WTC11 (cell line): ENCODE results near the gene OSCAR. TPM values are rescaled to one million over a fixed set of nuclear protein-coding genes. Genes with fewer than 3 reads are reported as not detected.
A peak's percentile ranks its signal among the peaks of the same experiment; 100 is the strongest.
"Not testable (repeated sequence)": the region's sequence is repeated elsewhere in the genome, so short reads cannot be mapped to it uniquely, and the experiment has no call there.

ENCODE experiments used
- ATAC-seq: fragments of 200-7000 bp; cut with Tn5 transposase; 2 replicates; pipeline ENCODE4 v1.10.0; 2021; ENCODE audit warnings: mild to moderate bottlenecking, moderate library complexity
- CTCF ChIA-PET: fragments of 300-600 bp; sonication (Branson Sonifier 250); formaldehyde crosslinking; loops from one replicate; lab custom pipeline; 2021; ENCODE audit warnings: antibody characterized with exemption; lab: Charles Lee
- POLR2A ChIA-PET: fragments of 350-600 bp; sonication (Branson Sonifier 250); formaldehyde crosslinking; loops from one replicate; lab custom pipeline; 2021; ENCODE audit warnings: antibody characterized with exemption; lab: Charles Lee
- DNase-seq: peaks from one replicate; pipeline ENCODE4 v3.0.0; 2021; ENCODE audit warnings: low spot score
- H3K27ac Mint-ChIP-seq: 2 replicates; pipeline ENCODE4 v1.8.0; 2021; ENCODE audit warnings: mixed read lengths
- H3K27me3 Mint-ChIP-seq: 2 replicates; pipeline ENCODE4 v1.8.0; 2021; ENCODE audit warnings: low read depth, mild to moderate bottlenecking, moderate library complexity, mixed read lengths
- H3K36me3 Mint-ChIP-seq: 2 replicates; pipeline ENCODE4 v1.8.0; 2021; ENCODE audit warnings: mixed read lengths
- H3K4me1 Mint-ChIP-seq: 2 replicates; pipeline ENCODE4 v1.8.0; 2022; ENCODE audit warnings: mixed read lengths
- H3K4me3 Mint-ChIP-seq: 2 replicates; pipeline ENCODE4 v1.8.0; 2021; ENCODE audit warnings: mild to moderate bottlenecking, moderate library complexity, mixed read lengths
- H3K9me3 Mint-ChIP-seq: 2 replicates; pipeline ENCODE4 v1.8.0; 2021; ENCODE audit warnings: mixed read lengths
- CBFB ChIP-seq: sonication (generic); formaldehyde crosslinking; IDR thresholded peaks from 2 replicates; pipeline ENCODE4 v1.8.1; 2022; ENCODE audit warnings: mild to moderate bottlenecking, low read depth, missing genetic modification reagents
- CREB1 ChIP-seq: sonication (generic); formaldehyde crosslinking; IDR thresholded peaks from 2 replicates; pipeline ENCODE4 v1.8.0; 2023; ENCODE audit warnings: mild to moderate bottlenecking, missing genetic modification reagents
- CREM ChIP-seq: sonication (generic); formaldehyde crosslinking; IDR thresholded peaks from 2 replicates; pipeline ENCODE4 v1.8.1; 2022; ENCODE audit warnings: mild to moderate bottlenecking, missing genetic modification reagents, moderate library complexity
- ESRRA ChIP-seq: sonication (generic); formaldehyde crosslinking; IDR thresholded peaks from 2 replicates; pipeline ENCODE4 v1.8.1; 2022; ENCODE audit warnings: mild to moderate bottlenecking, missing genetic modification reagents, borderline replicate concordance
- ETV6 ChIP-seq: sonication (generic); formaldehyde crosslinking; IDR thresholded peaks from 2 replicates; pipeline ENCODE4 v1.8.1; 2022; ENCODE audit warnings: mild to moderate bottlenecking, missing genetic modification reagents
- FOXJ3 ChIP-seq: sonication (generic); formaldehyde crosslinking; IDR thresholded peaks from 2 replicates; pipeline ENCODE4 v1.9.0; 2021; ENCODE audit warnings: missing genetic modification reagents, mild to moderate bottlenecking, borderline replicate concordance
- IRF1 ChIP-seq: sonication (generic); formaldehyde crosslinking; IDR thresholded peaks from 2 replicates; pipeline ENCODE4 v1.8.0; 2023; ENCODE audit warnings: missing genetic modification reagents
- IRF2 ChIP-seq: sonication (generic); formaldehyde crosslinking; IDR thresholded peaks from 2 replicates; pipeline ENCODE4 v1.8.0; 2022; ENCODE audit warnings: low read depth, missing genetic modification reagents, borderline replicate concordance
- JUN ChIP-seq: sonication (generic); formaldehyde crosslinking; IDR thresholded peaks from 2 replicates; pipeline ENCODE4 v1.8.0; 2023; ENCODE audit warnings: mild to moderate bottlenecking, missing genetic modification reagents
- KAT7 ChIP-seq: sonication (generic); formaldehyde crosslinking; IDR thresholded peaks from 2 replicates; pipeline ENCODE4 v1.8.1; 2023; ENCODE audit warnings: missing genetic modification reagents, mild to moderate bottlenecking, borderline replicate concordance
- MYBL2 ChIP-seq: sonication (generic); formaldehyde crosslinking; IDR thresholded peaks from 2 replicates; pipeline ENCODE4 v1.8.1; 2023; ENCODE audit warnings: mild to moderate bottlenecking, moderate library complexity, missing genetic modification reagents
- NFE2L1 ChIP-seq: sonication (generic); formaldehyde crosslinking; IDR thresholded peaks from 2 replicates; pipeline ENCODE4 v1.8.1; 2023; ENCODE audit warnings: missing genetic modification reagents
- NR2C2 ChIP-seq: sonication (generic); formaldehyde crosslinking; IDR thresholded peaks from 2 replicates; pipeline ENCODE4 v1.8.0; 2022; ENCODE audit warnings: mild to moderate bottlenecking, missing genetic modification reagents
- RELA ChIP-seq: sonication (generic); formaldehyde crosslinking; IDR thresholded peaks from 2 replicates; pipeline ENCODE4 v1.8.1; 2022; ENCODE audit warnings: missing genetic modification reagents, mild to moderate bottlenecking, borderline replicate concordance
- SMAD4 ChIP-seq: sonication (generic); formaldehyde crosslinking; IDR thresholded peaks from 2 replicates; pipeline ENCODE4 v1.8.0; 2022; ENCODE audit warnings: mild to moderate bottlenecking, missing genetic modification reagents
- SP1 ChIP-seq: sonication (generic); formaldehyde crosslinking; conservative IDR thresholded peaks from 2 replicates; pipeline ENCODE4 v1.8.1; 2022; ENCODE audit warnings: missing genetic modification reagents
- TEAD4 ChIP-seq: sonication (generic); formaldehyde crosslinking; IDR thresholded peaks from 2 replicates; pipeline ENCODE4 v1.8.0; 2022; ENCODE audit warnings: mild to moderate bottlenecking, missing genetic modification reagents
- USF2 ChIP-seq: sonication (generic); formaldehyde crosslinking; IDR thresholded peaks from 2 replicates; pipeline ENCODE4 v1.8.1; 2023; ENCODE audit warnings: mild to moderate bottlenecking, missing genetic modification reagents, moderate library complexity
- ZNF281 ChIP-seq: sonication (generic); formaldehyde crosslinking; IDR thresholded peaks from 2 replicates; pipeline ENCODE4 v1.8.0; 2023; ENCODE audit warnings: mild to moderate bottlenecking, missing genetic modification reagents
- total RNA-seq: library from RNA; stranded (reverse); gene quantifications from 3 replicates; pipeline ENCODE4 v1.2.3, GENCODE V29; 2021
- TF ChIP-seq, protein P1 (sequence below): sonication (generic); formaldehyde crosslinking; IDR thresholded peaks from 2 replicates; pipeline ENCODE4 v1.8.1; 2022; ENCODE audit warnings: low read depth, mild to moderate bottlenecking, moderate library complexity, missing genetic modification reagents, borderline replicate concordance
- TF ChIP-seq, protein P2 (sequence below): sonication (generic); formaldehyde crosslinking; IDR thresholded peaks from 2 replicates; pipeline ENCODE4 v1.8.1; 2023; ENCODE audit warnings: mild to moderate bottlenecking, missing genetic modification reagents
- TF ChIP-seq, protein P3 (sequence below): sonication (generic); formaldehyde crosslinking; IDR thresholded peaks from 2 replicates; pipeline ENCODE4 v1.8.0; 2022; ENCODE audit warnings: mild to moderate bottlenecking, missing genetic modification reagents
- TF ChIP-seq, protein P4 (sequence below): sonication (generic); formaldehyde crosslinking; IDR thresholded peaks from 2 replicates; pipeline ENCODE4 v1.8.1; 2022; ENCODE audit warnings: mild to moderate bottlenecking, moderate library complexity, missing genetic modification reagents

The OSCAR gene
- total RNA-seq, 1 experiment from 2014 or later, result 2.3 TPM

DNA sequence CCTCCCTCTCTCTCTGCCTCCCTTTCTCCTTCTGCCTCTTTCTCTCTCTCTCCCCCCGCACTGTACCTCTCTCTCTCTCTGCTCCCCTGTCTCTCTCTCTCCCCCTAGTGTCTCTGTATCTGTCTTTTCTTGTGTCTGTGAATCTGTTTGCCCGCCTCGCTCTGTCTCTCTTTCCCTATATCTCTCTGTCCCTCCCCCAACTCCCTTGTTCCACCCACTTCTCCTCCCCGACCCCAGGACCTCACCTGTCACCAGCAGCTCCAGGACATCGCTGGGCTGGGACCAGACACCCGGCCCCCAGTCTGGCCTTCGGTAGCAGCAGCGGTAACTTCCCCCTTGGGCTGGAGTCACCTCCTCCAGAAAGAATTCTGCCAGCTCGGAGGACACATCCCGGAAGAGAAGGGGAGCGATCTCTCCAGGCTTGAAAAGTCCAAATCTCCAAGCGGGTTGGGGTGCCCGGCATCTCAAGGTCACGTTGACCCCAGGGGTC lies 3.9 kb downstream of the OSCAR start:
- CTCF ChIA-PET, result interaction anchor here (0.6 to 3.9 kb wide), 13 partner anchors 18 to 304 kb away, joined by 3 to 68 read pairs (median 3); partner anchors contain the start of gene VSTM1
- Mint-ChIP-seq H3K36me3 (no peaks in the 10 kb centered on the region; the same call in 1 of the 2 replicates), H3K27me3 (peaks cover 34% of the 10 kb centered on the region), H3K4me1 (peaks cover 5% of the 10 kb centered on the region), H3K4me3 (peak overlapping the region; percentile 77), H3K9me3 (peaks cover 3% of the 10 kb centered on the region; the same call in 1 of the 2 replicates), H3K27ac (no peak overlapping the region)
- DNase-seq (peak; percentile 44), ATAC-seq (peak; percentile 64)
- POLR2A ChIA-PET, result interaction anchor here (0.6 to 1.2 kb wide), 4 partner anchors 19 to 231 kb away, joined by 3 to 5 read pairs (median 4); partner anchors contain the start of genes PRPF31 and TFPT
- TF ChIP-seq FOXJ3 (no peak), CREM (CRISPR knock-in tag) (no peak), JUN (CRISPR knock-in tag) (no peak), CBFB (CRISPR knock-in tag) (no peak)

- DNase-seq, result peak; percentile 60
- peaks cover 34% of the 10 kb centered on the region for H3K27me3 Mint-ChIP-seq
- H3K4me1 Mint-ChIP-seq, H3K9me3 Mint-ChIP-seq, H3K27ac Mint-ChIP-seq, H3K36me3 Mint-ChIP-seq: not testable (repeated sequence)
- peak overlapping the region; percentile 77 for H3K4me3 Mint-ChIP-seq
- ChIA-PET CTCF (interaction anchor here (0.6 to 3.9 kb wide), 21 partner anchors 9 to 851 kb away, joined by 3 to 68 read pairs (median 3); partner anchors contain the start of genes CNOT3, NLRP7 and VSTM1), POLR2A (interaction anchor here (0.6 to 1.3 kb wide), 3 partner anchors 77 to 154 kb away, joined by 3 read pairs; partner anchors contain the start of gene TMC4)
- peak; percentile 76 for ATAC-seq
- peak; percentile 74; the same call in 1 of the 2 replicates for TF ChIP-seq KAT7 (CRISPR knock-in tag)
- TF ChIP-seq, protein P1, sequence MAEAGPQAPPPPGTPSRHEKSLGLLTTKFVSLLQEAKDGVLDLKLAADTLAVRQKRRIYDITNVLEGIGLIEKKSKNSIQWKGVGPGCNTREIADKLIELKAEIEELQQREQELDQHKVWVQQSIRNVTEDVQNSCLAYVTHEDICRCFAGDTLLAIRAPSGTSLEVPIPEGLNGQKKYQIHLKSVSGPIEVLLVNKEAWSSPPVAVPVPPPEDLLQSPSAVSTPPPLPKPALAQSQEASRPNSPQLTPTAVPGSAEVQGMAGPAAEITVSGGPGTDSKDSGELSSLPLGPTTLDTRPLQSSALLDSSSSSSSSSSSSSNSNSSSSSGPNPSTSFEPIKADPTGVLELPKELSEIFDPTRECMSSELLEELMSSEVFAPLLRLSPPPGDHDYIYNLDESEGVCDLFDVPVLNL, result peak; percentile 58; the same call in 1 of the 2 replicates
- TF ChIP-seq, protein P2, sequence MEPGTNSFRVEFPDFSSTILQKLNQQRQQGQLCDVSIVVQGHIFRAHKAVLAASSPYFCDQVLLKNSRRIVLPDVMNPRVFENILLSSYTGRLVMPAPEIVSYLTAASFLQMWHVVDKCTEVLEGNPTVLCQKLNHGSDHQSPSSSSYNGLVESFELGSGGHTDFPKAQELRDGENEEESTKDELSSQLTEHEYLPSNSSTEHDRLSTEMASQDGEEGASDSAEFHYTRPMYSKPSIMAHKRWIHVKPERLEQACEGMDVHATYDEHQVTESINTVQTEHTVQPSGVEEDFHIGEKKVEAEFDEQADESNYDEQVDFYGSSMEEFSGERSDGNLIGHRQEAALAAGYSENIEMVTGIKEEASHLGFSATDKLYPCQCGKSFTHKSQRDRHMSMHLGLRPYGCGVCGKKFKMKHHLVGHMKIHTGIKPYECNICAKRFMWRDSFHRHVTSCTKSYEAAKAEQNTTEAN (CRISPR knock-in tag), result peak; percentile 89; the same call in 1 of the 2 replicates
- 0 out of 2 replicates have a peak, but pooled peaks have one; percentile 24 for TF ChIP-seq NR2C2 (CRISPR knock-in tag)
- TF ChIP-seq SP1 (CRISPR knock-in tag), result peak; percentile 44; the same call in 1 of the 2 replicates
- TF ChIP-seq JUN (CRISPR knock-in tag), result peak; percentile 75; the same call in 1 of the 2 replicates
- TF ChIP-seq, protein P3, sequence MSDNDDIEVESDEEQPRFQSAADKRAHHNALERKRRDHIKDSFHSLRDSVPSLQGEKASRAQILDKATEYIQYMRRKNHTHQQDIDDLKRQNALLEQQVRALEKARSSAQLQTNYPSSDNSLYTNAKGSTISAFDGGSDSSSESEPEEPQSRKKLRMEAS (CRISPR knock-in tag), result peak; percentile 94
- peak; percentile 89 for TF ChIP-seq NFE2L1 (CRISPR knock-in tag)
- peak; percentile 93; the same call in 1 of the 2 replicates for TF ChIP-seq RELA (CRISPR knock-in tag)
- TF ChIP-seq ESRRA, result peak; percentile 86; the same call in 1 of the 2 replicates
- 0 out of 2 replicates have a peak, but pooled peaks have one; percentile 38 for TF ChIP-seq ETV6 (CRISPR knock-in tag)
- peak; percentile 9; the same call in 1 of the 2 replicates for TF ChIP-seq USF2 (CRISPR knock-in tag)
- TF ChIP-seq CREB1 (CRISPR knock-in tag), result 0 out of 2 replicates have a peak, but pooled peaks have one; percentile 73
- TF ChIP-seq, protein P4, sequence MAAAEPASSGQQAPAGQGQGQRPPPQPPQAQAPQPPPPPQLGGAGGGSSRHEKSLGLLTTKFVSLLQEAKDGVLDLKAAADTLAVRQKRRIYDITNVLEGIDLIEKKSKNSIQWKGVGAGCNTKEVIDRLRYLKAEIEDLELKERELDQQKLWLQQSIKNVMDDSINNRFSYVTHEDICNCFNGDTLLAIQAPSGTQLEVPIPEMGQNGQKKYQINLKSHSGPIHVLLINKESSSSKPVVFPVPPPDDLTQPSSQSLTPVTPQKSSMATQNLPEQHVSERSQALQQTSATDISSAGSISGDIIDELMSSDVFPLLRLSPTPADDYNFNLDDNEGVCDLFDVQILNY (CRISPR knock-in tag), result 0 out of 2 replicates have a peak, but pooled peaks have one; percentile 61
- peak; percentile 42; the same call in 1 of the 2 replicates for TF ChIP-seq IRF2 (CRISPR knock-in tag)
- peak; percentile 73; the same call in 1 of the 2 replicates for TF ChIP-seq IRF1
- peak; percentile 84 for TF ChIP-seq MYBL2 (CRISPR knock-in tag)
- peak; percentile 81; the same call in 1 of the 2 replicates for TF ChIP-seq TEAD4
- TF ChIP-seq ZNF281 (CRISPR knock-in tag), result 0 out of 2 replicates have a peak, but pooled peaks have one; percentile 25
- peak; percentile 64; the same call in 1 of the 2 replicates for TF ChIP-seq SMAD4 (CRISPR knock-in tag)
Observed at GRCh38 chr19:54095859-54096616, 4.6 kb downstream of the OSCAR start.
